Fibroblast of skin of left biceps (primary cell): ENCODE results near the gene UGDH.
A peak's percentile ranks its signal among the peaks of the same experiment; 100 is the strongest.
"Not testable (repeated sequence)": the region's sequence is repeated elsewhere in the genome, so short reads cannot be mapped to it uniquely, and the experiment has no call there.

ENCODE experiments used
- DNase-seq, 2 experiments: peaks; one replicate each; pipeline ENCODE4 v3.0.0-alpha.2; 2013; ENCODE audit warnings: low read depth in 2 of 2

Gene UGDH

GRCh38 chr4:39527296-39528060 lies at the start of gene UGDH:
UGDH (minus strand) TSS chr4:39527439; CDS start chr4:39521512, 5,927 bp downstream.
- DNase-seq, result peak; percentile 98

DNA sequence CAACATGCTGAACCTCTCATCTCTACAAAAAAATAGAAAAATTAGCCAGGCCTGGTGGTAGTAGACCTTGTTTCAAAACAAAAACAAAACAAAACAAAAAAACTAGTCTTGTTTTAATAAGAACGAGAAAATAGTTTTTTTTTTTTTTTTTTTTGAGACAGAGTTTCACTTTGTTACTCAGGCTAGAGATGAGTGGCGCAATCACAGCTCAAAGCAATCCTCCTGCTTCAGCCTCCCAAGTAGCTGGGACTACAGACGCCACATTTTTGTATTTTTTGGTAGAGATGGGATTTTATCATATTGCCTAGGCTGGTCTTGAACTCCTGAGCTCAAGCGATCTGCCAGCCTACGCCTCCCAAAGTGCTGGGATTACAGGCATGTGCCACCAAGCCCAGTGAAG lies 47.7 kb upstream of the UGDH start:
- DNase-seq, result no peak

- no peak for DNase-seq
Measured at GRCh38 chr4:39571504-39571903, 44.3 kb upstream of the UGDH start.

GRCh38 chr4:39571054-39571453 lies 43.8 kb upstream of the UGDH start:
- DNase-seq, result no peak

DNA sequence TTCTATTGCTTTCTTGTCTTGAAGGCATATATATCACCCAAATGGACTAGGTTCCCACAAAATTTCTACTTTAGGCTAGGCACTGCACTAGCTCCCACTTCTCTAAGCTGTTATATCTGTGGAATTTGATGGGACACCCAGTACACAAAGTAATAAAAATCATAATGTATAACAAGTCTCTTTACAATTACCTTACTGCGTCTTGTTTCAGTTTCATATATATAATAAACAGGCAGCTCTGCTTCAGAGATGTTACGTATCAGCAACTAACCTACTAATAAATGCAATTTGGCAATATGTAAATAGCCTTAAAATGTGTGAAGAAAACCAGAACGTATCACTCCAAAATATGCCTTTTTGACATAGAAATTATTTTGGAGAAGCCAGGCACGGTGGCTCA lies 42.0 kb upstream of the UGDH start:
- no peak for DNase-seq

GRCh38 chr4:39568805-39569204 lies 41.6 kb upstream of the UGDH start:
- DNase-seq, result no peak

- DNase-seq, result peak; percentile 48 to 49
Measured at GRCh38 chr4:39565878-39566600, 38.8 kb upstream of the UGDH start.

DNA sequence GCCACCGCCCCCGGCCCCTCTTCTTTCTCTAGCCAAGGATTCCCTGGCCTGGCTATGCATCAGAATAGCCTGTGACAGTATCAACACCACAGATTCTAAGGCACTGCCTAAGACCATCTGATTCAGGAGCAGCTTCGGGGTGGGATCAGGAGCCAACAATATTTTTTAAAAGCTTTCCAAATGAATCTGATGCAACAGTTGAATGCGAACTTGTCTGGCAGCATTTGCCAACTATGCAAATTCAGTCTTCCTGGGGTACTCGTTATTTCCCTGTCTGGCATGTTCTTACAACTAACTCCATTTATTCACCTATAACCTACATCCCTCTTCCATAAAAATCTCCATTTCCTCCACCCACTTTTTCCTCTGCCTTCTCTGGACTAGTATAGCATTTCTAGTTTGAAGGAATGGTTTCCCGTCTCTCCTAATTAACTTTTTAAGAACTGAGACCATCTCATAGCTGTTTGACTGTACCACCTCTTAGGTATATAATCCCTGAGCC lies 36.2 kb upstream of the UGDH start:
- no peak for DNase-seq

DNA sequence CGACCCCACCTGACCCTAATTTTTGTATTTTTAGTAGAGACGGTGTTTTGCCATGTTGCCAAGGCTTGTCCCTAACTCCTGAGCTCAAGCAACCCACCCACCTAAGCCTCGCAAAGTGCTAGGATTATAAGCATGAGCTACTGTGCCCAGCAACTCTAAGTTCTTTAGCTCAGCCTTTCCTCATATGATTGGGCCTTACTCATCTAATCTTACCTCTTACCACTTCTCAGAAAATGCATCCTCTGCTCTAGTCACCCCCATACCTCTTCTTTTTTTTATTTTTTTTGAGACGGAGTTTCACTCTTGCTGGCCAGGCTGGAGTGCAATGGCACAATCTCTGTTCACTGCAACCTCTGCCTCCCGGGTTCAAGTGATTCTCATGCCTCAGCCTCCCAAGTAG lies 35.6 kb upstream of the UGDH start:
- no peak for DNase-seq

- DNase-seq, result no peak
Measured at GRCh38 chr4:39559626-39560025, 32.4 kb upstream of the UGDH start.

DNA sequence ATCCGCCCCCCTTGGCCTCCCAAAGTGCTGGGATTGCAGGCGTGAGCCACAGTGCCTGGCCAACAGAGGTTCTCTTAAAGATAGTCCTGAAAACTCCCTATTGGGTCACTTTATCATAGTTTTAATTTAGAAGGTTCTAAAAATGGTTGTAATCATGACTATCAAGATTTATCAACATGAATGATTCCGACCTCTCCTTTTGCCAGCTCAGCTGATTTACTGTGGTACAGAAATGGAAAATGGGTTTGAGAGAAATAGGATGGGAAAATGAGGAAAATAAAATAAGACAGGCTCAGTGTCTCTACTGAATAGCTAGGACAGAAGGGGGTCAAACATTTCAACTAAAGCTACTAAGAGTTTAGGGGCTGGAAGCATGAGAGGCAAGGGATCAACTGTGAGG lies 28.2 kb upstream of the UGDH start:
- no peak for DNase-seq

GRCh38 chr4:39548425-39549067 lies 21.3 kb upstream of the UGDH start:
- no peak for DNase-seq

GRCh38 chr4:39544580-39545315 lies 17.5 kb upstream of the UGDH start:
- DNase-seq, result no peak

GRCh38 chr4:39544080-39544479 lies 16.8 kb upstream of the UGDH start:
- DNase-seq, result not testable (repeated sequence)

- no peak for DNase-seq
Measured at GRCh38 chr4:39543034-39543433, 15.8 kb upstream of the UGDH start.

DNA sequence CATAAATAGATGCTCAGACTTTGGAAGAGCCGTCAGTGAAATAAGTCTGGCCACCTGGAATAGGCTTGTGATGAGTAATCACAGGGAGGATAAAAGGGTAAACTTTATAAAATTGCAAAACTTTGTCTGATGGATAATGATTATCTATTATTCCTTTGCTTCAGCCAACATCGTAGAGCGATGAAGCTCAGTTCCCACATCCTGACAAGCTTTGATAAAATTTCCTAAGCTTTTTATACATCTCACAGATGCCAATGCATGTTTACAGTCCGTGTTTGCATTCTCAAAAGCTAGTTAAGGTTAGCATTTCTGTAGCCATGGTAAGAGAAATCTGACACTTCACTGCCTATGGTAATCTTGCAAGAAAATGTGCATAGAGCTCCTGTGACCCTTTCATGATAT lies 15.4 kb upstream of the UGDH start:
- no peak for DNase-seq

- DNase-seq, result no peak
Measured at GRCh38 chr4:39541987-39542610, 14.9 kb upstream of the UGDH start.

- DNase-seq, result no peak
Measured at GRCh38 chr4:39539089-39539611, 11.9 kb upstream of the UGDH start.

GRCh38 chr4:39533541-39533940 lies 6.3 kb upstream of the UGDH start:
- DNase-seq, result no peak

DNA sequence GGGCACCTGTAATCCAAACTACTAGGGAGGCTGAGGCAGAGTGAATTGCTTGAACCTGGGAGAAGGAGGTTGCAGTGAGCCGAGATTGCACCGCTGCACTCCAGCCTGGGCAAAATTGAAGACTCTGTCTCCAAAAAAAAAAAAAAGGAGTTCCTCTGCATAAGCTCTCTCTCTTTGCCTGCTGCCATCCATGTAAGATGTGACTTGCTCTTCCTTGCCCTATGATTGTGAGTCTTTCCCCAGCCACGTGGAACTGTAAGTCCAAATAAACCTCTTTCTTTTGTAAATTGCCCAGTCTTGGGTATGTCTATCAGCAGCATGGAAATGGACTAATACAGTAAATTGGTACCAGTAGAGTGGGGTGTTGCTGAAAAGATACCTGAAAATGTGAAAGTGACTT lies 5.0 kb upstream of the UGDH start:
- DNase-seq, result not testable (repeated sequence)

DNA sequence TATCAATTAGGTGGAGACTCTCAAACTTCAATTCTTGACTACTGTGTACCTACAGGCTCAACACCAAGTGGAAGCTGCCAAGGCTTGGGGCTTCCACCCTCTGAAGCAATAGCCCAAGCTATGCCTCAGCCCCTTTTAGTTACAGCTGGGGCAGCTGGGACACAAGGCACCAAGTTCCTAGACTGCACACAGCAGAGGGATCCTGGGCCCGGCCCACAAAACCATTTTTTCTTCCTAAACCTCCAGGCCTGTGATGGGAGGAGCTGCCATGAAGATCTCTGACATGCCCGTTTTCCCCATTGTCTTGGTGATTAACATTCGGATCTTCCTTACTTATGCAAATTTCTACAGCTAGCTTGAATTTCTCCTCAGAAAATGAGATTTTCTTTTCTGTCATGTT lies 3.4 kb upstream of the UGDH start:
- no peak for DNase-seq
